Type B pancreatic cell (in vitro differentiated cells): Measurements from ENCODE around the gene RNASE8. TPM values are rescaled to one million over a fixed set of nuclear protein-coding genes. Genes with fewer than 3 reads are reported as not detected.
A peak's percentile ranks its signal among the peaks of the same experiment; 100 is the strongest.

Source experiments
- DNase-seq: peaks from one replicate; pipeline ENCODE4 v3.0.0; 2021; ENCODE audit warnings: mixed read lengths; ENCODE audit not compliant: unreplicated experiment; ENCODE audit errors: extremely low spot score
- H3K27ac Mint-ChIP-seq: 2 replicates; pipeline ENCODE4 v1.8.0; 2021; ENCODE audit warnings: mild to moderate bottlenecking, mixed read lengths
- H3K27me3 Mint-ChIP-seq: 2 replicates; pipeline ENCODE4 v1.8.0; 2021; ENCODE audit warnings: mixed read lengths
- H3K36me3 Mint-ChIP-seq: 2 replicates; pipeline ENCODE4 v1.8.0; 2021; ENCODE audit warnings: mixed read lengths
- H3K4me1 Mint-ChIP-seq: one replicate; pipeline ENCODE4 v1.8.0; 2021; ENCODE audit warnings: mixed read lengths; ENCODE audit not compliant: unreplicated experiment
- H3K4me3 Mint-ChIP-seq: 2 replicates; pipeline ENCODE4 v1.8.0; 2021; ENCODE audit warnings: mild to moderate bottlenecking, mixed read lengths
- H3K9me3 Mint-ChIP-seq: 2 replicates; pipeline ENCODE4 v1.8.0; 2021; ENCODE audit warnings: mixed read lengths
- total RNA-seq: library from RNA; stranded (reverse); gene quantifications from 2 replicates; pipeline ENCODE4 v1.2.1, GENCODE V29; 2021; ENCODE audit warnings: low replicate concordance
- TF ChIP-seq, protein P1 (sequence below): fragments of 200-600 bp; sonication (generic); conservative IDR thresholded peaks from 2 replicates; pipeline ENCODE4 v1.5.0; 2021; ENCODE audit warnings: antibody characterized with exemption, mild to moderate bottlenecking

The RNASE8 gene
- total RNA-seq, 1 donor from 2014 or later: not detected

GRCh38 chr14:21093769-21094681 is 36.4 kb downstream of the RNASE8 start:
- H3K4me3 Mint-ChIP-seq: peak overlapping the region; percentile 81
- H3K4me1 Mint-ChIP-seq: peaks cover 41% of the 10 kb centered on the region
- H3K9me3 Mint-ChIP-seq: no peaks in the 10 kb centered on the region
- no peak for DNase-seq
- no peaks in the 10 kb centered on the region for H3K27me3 Mint-ChIP-seq
- TF ChIP-seq, protein P1, sequence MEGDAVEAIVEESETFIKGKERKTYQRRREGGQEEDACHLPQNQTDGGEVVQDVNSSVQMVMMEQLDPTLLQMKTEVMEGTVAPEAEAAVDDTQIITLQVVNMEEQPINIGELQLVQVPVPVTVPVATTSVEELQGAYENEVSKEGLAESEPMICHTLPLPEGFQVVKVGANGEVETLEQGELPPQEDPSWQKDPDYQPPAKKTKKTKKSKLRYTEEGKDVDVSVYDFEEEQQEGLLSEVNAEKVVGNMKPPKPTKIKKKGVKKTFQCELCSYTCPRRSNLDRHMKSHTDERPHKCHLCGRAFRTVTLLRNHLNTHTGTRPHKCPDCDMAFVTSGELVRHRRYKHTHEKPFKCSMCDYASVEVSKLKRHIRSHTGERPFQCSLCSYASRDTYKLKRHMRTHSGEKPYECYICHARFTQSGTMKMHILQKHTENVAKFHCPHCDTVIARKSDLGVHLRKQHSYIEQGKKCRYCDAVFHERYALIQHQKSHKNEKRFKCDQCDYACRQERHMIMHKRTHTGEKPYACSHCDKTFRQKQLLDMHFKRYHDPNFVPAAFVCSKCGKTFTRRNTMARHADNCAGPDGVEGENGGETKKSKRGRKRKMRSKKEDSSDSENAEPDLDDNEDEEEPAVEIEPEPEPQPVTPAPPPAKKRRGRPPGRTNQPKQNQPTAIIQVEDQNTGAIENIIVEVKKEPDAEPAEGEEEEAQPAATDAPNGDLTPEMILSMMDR: peak; percentile 77
- H3K36me3 Mint-ChIP-seq: peaks cover 12% of the 10 kb centered on the region
- H3K27ac Mint-ChIP-seq: peak overlapping the region; percentile 41

DNA sequence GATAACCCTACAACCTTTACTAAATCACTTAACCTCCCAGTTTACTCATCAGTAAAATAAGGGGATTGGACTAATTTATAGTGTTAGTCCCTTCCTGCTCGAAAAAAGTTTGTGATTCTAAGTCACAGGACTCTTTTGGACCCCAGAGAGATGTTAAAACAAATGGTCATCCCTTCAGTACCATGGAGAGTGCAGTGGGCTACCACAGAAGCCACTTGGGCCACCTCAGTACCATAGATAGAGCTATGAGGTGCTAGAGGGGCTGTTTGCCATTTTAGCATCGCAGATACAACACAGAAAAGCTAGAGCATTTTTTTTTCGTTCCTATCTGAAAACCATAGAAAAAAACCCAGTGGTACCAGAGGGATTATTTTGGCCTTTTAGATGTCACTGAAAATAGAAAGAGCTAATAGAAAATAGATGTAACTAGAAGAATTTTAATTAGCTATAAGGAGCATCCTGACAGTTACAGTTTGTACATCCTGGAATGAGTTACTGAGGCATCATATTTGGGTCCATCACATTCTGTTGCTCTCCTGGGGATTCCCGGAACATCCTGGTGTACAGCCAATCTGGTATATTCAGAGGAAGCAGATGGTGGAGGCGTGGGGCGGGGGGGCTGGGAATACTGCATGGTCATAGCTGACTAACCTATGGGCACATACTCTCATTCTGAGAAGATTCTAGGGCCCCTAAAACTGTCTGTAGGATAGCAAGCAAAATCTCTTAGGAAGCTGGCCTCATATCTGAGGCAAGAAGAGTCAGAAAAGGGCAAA is 38.0 kb downstream of the RNASE8 start:
- Mint-ChIP-seq H3K4me3 (peak overlapping the region; percentile 93), H3K27me3 (no peaks in the 10 kb centered on the region), H3K36me3 (peaks cover 12% of the 10 kb centered on the region), H3K9me3 (no peaks in the 10 kb centered on the region), H3K4me1 (peaks cover 54% of the 10 kb centered on the region), H3K27ac (peak overlapping the region; percentile 95)
- TF ChIP-seq, protein P1: no peak
- no peak for DNase-seq

DNA sequence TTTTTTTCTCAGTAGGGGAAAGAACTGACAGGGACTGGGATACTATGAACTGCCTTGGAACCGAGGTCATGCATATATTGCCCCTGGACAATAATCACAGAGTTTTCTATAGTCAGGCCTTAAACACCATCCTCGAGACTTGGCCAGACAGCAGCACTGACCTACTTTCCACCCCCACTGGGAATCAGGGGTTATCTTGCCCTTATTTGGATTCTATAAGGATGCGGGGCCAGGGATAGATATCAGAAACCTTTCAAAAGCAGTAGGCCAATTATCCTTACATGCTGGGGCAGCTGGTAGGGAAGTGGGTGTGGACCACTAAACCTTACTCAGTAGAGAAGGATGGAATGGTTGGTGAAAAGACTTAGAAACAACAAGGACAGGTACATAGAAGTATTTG is 38.8 kb downstream of the RNASE8 start:
- peaks cover 8% of the 10 kb centered on the region for H3K36me3 Mint-ChIP-seq
- DNase-seq: no peak
- peak overlapping the region; percentile 95 for H3K27ac Mint-ChIP-seq
- H3K4me3 Mint-ChIP-seq: peak overlapping the region; percentile 93
- H3K9me3 Mint-ChIP-seq: no peaks in the 10 kb centered on the region
- H3K4me1 Mint-ChIP-seq: peaks cover 55% of the 10 kb centered on the region
- no peaks in the 10 kb centered on the region for H3K27me3 Mint-ChIP-seq
- TF ChIP-seq, protein P1: no peak

DNA sequence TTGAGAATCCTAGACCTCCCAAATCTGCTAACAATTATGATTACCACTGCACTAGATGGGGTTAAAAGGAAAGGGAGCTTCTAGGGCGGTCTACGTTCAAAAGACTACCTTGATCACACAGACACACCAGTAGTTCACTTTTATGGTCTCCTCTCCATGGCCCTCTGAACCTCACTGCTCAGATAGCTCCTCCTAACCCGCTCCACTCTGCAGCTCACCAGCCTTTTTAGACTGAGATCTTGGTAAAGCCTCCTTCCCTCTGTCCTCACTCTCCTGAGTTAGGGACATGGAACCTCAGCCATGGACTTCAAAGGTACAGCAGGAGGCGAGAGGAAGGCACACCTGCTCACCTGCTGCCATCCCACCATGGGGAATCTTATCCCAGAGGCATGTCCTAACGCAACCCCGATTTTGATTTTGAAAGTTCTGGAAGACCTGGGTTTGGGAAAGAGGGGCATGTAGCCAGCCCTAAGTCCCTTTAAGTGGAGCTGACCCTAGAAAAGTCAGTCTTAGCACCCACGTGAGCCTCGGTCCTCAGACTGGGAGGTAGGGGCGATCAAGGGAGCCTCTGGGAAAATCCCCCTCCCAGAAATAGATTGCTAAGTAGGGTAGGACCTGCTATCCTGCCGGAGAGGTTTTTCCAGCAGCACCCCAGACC is 39.5 kb downstream of the RNASE8 start:
- DNase-seq: no peak

DNA sequence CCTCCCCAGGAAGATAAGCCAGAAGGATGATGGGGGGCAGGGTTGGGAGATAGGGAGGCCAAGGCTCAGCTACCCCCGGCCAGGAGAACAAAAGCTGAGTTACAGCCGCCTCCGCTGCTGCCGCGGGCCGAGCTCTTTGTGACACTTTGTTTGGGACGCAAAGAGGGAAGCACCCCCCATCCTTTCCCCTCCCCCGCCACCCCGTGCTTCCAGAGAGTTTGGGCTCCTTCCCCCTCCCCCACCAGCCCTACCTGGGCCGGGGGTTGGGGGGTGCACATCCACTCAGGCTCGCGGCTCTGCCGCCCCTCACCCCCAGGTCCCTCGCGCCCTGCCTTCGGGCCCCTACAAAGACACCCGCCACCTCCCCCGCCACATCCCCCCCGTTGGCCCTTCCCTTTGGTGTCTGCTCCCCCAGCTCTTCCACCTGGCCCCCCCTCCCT is 40.0 kb downstream of the RNASE8 start:
- H3K9me3 Mint-ChIP-seq: no peaks in the 10 kb centered on the region
- TF ChIP-seq, protein P1: no peak
- peaks cover 59% of the 10 kb centered on the region for H3K4me1 Mint-ChIP-seq
- DNase-seq: no peak
- peaks cover 2% of the 10 kb centered on the region for H3K36me3 Mint-ChIP-seq
- no peaks in the 10 kb centered on the region for H3K27me3 Mint-ChIP-seq
- peak overlapping the region; percentile 95 for H3K27ac Mint-ChIP-seq
- H3K4me3 Mint-ChIP-seq: peak overlapping the region; percentile 93

More for the DNA sequence above, 39.5 kb downstream of the RNASE8 start:
- H3K27ac Mint-ChIP-seq: peak overlapping the region; percentile 95
- TF ChIP-seq, protein P1: no peak
- no peaks in the 10 kb centered on the region for H3K27me3 Mint-ChIP-seq
- no peaks in the 10 kb centered on the region for H3K9me3 Mint-ChIP-seq
- peaks cover 6% of the 10 kb centered on the region for H3K36me3 Mint-ChIP-seq
- peak overlapping the region; percentile 93 for H3K4me3 Mint-ChIP-seq
- peaks cover 56% of the 10 kb centered on the region for H3K4me1 Mint-ChIP-seq
